GM18951 (cell line): ENCODE results near the gene WNT7B.

Experiments
- POLR2A ChIP-seq: IDR thresholded peaks from 4 replicates; pipeline ENCODE4 v1.6.1; 2011; ENCODE audit warnings: mild to moderate bottlenecking; ENCODE audit not compliant: insufficient read length, insufficient read depth; ENCODE audit errors: extremely low read depth
- in situ Hi-C: fragments of 300-500 bp; cut with MboI; formaldehyde crosslinking; loops from one replicate; pipeline ENCODE4 v1.12.0; 2022; ENCODE audit warnings: low sequenced_read_pairs, mixed read lengths, inconsistent platforms; ENCODE audit not compliant: unreplicated experiment

The WNT7B gene

GRCh38 chr22:46004105-46004866 is 27.3 kb upstream of the WNT7B start:
- in situ Hi-C loops: no loop called here
- TF ChIP-seq POLR2A: no peak

GRCh38 chr22:46003271-46004091 is 26.5 kb upstream of the WNT7B start:
- in situ Hi-C loops: no loop called here
- no peak for TF ChIP-seq POLR2A

- no peak for TF ChIP-seq POLR2A
- in situ Hi-C loops: no loop called here
Measured at GRCh38 chr22:46002757-46003270, 25.9 kb upstream of the WNT7B start.

DNA sequence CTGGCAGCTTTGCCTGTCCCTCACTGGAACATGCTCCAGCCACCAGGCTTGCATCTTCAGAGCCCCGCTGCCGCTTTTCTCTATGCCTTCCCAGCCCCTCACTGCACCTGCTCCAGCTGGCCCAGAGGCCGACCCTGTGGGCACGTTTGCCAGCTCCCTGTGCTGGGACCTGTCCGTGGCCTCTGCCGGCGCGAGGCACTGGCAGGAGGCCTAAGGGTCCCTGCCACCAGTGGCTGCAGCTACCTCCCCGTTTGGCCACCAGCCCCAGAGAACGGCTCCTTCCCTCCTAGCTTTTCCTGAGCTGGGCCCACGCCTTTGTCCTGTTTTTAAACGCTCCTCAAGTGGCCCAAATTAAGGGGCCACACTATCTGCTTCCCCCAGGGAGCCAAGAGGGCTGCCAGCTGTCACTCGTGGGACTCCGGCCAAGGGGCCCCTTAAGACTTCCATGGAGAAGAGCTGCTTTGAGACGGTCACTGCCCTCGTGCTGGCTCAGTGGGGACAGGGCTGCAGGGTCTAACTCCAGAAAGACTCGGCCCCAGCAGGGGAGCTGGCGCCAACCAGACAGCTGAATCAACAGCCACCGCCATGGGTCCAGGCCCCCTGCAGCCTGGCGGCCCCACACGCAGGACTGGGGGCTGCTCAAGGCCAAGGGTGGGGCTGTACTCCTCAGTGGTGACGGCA is 24.6 kb upstream of the WNT7B start:
- in situ Hi-C loops: no loop called here
- TF ChIP-seq POLR2A: no peak

DNA sequence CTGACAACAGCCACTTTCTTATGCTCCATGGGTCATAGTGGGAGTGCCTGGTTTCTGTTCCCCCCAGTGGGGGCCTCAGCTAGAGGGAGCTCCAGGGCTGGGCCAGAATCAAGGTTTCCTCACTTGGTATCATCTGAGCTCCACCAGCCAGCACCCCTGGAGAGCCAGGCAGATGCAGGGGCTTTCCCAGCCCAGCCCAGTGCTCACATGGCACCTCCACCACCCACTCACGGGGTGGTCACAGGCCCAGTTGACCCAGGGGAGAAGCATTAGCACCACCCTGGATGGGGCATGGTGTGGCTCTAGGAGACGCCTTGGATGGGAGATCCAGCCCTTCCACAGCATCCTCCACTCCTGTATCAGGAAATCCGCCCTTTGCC is 24.1 kb upstream of the WNT7B start:
- in situ Hi-C loops: no loop called here

GRCh38 chr22:46000081-46001027 is 23.4 kb upstream of the WNT7B start:
- in situ Hi-C loops: no loop called here
- no peak for TF ChIP-seq POLR2A

More for the DNA sequence above, 24.1 kb upstream of the WNT7B start:
- no peak for TF ChIP-seq POLR2A

- in situ Hi-C loops: no loop called here
- no peak for TF ChIP-seq POLR2A
Measured at GRCh38 chr22:45999379-45999971, 22.5 kb upstream of the WNT7B start.

- no peak for TF ChIP-seq POLR2A
- in situ Hi-C loops: no loop called here
Measured at GRCh38 chr22:45998638-45999378, 21.8 kb upstream of the WNT7B start.

GRCh38 chr22:45997777-45998637 is 21.0 kb upstream of the WNT7B start:
- TF ChIP-seq POLR2A: no peak
- in situ Hi-C loops: no loop called here

DNA sequence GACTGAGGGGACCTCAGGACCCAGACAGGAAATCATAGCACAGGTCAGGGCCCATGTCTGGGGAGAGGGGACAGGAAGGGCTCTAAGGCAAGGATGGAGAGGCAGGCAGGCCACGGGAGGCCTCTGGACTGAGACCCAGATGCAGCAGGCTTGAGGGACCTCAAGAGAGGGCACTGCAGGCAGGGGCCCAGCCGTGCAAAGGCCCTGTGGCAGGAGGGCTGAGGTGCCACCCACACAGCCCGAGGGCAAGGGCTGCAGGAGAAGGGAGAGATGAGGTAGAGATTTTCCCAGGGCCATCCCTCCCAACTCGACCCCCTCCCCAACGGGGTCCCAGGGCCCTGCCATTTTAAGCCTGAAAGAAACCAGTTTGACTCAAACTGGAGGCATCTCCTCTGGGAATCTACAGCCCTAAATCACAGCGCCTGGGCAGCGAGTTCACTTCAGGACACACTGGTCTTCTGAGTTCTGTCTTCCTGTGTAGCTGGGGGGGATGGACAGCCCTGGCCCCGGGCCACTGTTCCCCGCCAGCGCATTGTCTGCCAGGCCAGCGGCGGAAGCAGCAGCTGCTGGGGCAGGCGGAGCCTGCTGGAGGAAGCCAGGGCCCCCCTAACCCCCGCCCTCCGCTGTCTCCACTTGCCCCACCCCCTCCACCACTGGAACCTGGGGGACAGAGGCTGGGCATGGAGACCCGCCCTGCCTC is 20.3 kb upstream of the WNT7B start:
- in situ Hi-C loops: no loop called here
- TF ChIP-seq POLR2A: no peak
